Measurements from ENCODE around the gene SLC1A2. TPM values are rescaled to one million over a fixed set of nuclear protein-coding genes. Genes with fewer than 3 reads are reported as not detected.

The SLC1A2 gene
- polyA plus RNA-seq, 4 donors = 0.34 to 2.4 (median 0.49) TPM

DNA sequence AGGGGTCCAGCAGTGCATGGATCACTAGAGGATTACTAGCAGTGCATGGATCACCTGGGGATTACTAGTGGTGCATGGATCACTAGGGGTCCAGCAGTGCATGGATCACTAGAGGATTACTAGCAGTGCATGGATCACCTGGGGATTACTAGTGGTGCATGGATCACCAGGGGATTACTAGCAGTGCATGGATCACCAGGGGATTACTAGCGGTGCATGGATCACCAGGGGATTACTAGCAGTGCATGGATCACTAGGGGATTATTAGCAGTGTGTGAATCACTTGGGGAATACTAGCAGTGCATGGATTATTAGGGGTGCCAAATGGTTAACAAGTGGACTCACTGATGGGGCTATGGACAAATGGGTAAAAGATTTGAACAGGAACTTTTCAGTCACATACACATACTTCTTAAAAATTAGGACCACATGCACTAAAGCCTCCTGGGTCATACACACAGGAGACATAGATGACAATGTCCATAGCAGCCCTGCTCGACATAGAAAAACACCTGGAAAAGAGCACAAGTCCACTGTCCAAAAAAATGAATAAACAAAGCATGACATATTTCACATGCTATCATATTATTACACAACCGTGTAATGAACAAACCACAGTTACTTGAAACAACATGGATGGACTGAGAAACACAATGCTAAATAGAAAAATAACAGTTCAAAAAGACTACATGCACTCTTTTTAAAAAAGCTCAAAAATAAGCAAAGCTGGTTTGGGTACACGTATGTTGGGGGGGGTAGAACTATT, 170.6 kb downstream of the SLC1A2 start:
- DNase-seq (ENCODE audit: low read depth in 4 of 4, low spot score in 3 of 4) = no peak

GRCh38 chr11:35247863-35248262, 171.5 kb downstream of the SLC1A2 start:
- no peak for DNase-seq (ENCODE audit: low read depth in 4 of 4, low spot score in 3 of 4)

- no peak for DNase-seq (ENCODE audit: low read depth in 4 of 4, low spot score in 3 of 4)
These were observed 171.9 kb downstream of the SLC1A2 start for GRCh38 chr11:35247428-35247827.

GRCh38 chr11:35246745-35247144, 172.6 kb downstream of the SLC1A2 start:
- no peak for DNase-seq (ENCODE audit: low read depth in 4 of 4, low spot score in 3 of 4)

DNA sequence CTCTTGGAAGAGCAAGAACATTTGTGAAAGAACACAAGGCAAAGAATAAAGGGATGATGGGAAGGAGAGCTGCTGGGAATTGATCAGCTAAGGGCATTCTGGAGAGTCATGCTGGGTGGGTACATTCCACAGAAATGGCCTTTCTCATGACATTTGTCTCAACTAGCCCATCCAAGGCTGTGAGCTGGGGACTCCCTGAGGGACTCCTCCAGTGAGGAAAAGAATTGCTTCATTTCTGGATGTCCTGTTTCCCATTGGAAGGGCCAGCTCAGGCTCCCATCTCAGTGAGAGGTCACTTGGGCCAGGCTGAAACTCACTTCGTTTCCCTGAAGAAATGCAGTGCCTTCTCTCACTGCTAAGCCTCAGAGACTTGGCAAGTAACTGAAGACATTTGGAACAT, 173.6 kb downstream of the SLC1A2 start:
- no peak for DNase-seq (ENCODE audit: low read depth in 4 of 4, low spot score in 3 of 4)

DNA sequence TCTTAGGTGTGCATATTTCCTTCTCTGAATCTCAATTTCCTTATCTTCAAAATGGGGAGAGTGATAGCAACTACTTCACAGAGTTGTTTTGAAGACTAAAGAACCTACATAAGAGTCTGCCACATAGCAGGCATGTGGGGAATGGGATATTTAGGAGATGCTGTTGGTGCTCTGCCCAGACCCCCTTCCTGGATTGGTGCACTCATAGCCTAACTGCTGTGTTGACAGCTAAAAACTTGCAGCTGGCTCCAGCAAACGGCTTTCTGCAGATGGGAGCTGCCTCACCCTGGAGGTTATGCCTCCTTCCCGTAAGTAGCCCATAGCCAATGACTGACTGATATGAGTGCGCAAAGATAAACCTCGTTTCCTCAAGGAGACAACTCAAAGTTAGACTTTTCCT, 174.3 kb downstream of the SLC1A2 start:
- no peak for DNase-seq (ENCODE audit: low read depth in 4 of 4, low spot score in 3 of 4)

DNA sequence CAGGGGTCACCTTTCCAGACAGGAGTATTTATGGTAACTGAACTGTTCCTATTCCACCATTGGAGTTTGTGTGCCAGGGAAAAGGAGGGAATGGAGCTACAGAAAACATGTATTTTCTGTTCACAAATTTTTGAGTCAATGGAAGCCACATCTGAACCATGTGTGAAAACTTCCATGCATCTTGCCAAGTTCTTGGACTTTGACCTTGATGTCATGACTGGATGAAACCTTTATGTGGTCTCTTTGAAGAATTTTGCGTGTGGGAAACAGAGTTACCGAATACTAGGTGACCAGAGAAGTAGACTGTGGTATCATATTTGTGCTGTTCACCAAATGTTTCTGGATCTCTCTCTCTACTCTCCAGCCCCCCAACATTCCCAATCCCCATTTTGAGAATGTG, 175.6 kb downstream of the SLC1A2 start:
- DNase-seq (ENCODE audit: low read depth in 4 of 4, low spot score in 3 of 4) = no peak

DNA sequence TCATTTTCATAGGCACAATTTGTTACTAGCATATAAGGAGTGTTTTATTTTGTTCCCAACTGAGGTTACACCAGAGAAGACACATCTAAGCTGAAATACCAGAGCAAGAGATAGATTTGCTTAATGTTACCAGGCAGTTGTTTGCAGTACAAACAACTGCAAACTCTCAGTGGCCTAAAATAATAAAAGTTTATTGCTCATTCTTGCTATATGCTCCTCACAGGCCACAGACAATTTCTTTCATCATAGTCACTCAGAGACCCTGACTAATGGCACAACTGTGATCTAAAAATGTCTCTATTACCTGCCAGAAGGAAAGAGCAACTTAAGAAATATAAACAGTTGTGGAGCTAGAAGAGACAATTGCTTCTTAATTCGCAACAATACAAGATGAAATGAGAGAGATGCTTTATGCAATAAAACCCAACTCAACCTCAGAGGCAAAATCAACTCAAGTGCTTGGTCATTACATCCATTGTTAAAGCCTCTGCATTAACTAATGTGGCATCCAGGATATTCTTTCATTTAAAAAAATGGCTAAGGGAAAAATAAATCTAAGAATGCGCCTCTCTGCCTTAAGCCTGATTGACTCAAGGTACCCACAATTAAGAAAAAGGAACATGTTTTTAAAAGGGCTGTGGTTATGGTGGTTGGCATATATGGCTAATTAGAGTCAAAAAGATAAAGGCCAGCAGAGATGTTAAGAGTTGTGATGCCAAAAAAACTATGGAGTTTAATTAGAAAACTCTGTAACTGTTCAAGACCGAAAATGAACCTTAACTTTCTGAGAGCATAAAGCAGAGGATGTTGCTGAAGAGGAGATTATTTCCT, 176.7 kb downstream of the SLC1A2 start:
- DNase-seq (ENCODE audit: low read depth in 4 of 4, low spot score in 3 of 4) = no peak

- DNase-seq (ENCODE audit: low read depth in 4 of 4, low spot score in 3 of 4) = no peak
These were observed 177.8 kb downstream of the SLC1A2 start for GRCh38 chr11:35241531-35241930.

GRCh38 chr11:35241083-35241482, 178.3 kb downstream of the SLC1A2 start:
- no peak for DNase-seq (ENCODE audit: low read depth in 4 of 4, low spot score in 3 of 4)

DNA sequence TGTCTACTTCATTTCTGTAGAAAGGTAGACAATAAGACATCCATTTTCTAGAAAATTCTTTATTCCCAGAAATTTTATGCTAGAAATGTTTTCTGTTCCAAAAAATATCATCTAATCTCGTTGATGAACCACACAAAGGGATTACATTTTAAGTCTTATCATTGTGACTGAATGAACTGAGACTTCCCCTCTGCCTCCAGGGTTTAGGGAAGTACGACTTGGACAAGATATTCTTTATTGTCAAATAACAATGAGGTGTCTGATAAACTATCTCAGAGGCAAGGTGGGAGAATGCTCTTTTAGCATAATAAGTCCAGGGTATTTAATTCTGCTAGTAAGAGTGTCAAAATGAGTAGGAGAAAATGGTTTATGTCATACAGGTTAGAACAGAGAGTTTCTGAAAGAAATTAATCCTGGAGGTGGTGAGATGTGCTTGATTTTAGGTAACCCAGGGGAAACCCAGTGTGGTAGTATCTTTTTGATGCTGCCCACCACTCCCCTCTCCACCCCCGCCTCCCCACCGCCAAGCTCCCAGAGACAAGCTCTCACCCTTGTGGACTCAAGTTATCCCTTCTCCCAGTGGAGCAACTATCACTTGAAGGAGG, 179.8 kb downstream of the SLC1A2 start:
- DNase-seq (ENCODE audit: low read depth in 4 of 4, low spot score in 3 of 4) = no peak

DNA sequence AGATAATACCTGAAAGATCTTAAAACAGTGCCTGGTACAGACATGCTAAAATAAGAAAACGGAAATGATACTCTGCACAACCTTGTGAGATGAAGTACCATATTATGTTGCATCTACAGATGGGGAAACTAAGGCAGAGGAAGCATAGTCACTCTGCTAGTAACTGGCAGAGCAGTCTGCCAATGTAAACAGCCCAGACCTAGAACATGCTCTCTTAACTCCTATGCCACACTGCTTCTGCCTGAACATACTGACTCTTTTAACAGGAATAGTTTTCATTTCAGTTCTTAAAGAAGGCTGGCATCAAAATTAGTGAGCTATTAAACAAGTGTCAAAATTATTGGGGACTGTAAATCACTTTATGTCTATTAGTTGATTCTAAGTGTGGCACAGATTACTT, 180.5 kb downstream of the SLC1A2 start:
- DNase-seq (ENCODE audit: low read depth in 4 of 4, low spot score in 3 of 4) = no peak

GRCh38 chr11:35237860-35238715, 181.3 kb downstream of the SLC1A2 start:
- peak in 2 of 4 donors; percentile 21 to 24 for DNase-seq (ENCODE audit: low read depth in 4 of 4, low spot score in 3 of 4)

- DNase-seq (ENCODE audit: low read depth in 4 of 4, low spot score in 3 of 4) = no peak
These were observed 182.0 kb downstream of the SLC1A2 start for GRCh38 chr11:35237351-35237750.

DNA sequence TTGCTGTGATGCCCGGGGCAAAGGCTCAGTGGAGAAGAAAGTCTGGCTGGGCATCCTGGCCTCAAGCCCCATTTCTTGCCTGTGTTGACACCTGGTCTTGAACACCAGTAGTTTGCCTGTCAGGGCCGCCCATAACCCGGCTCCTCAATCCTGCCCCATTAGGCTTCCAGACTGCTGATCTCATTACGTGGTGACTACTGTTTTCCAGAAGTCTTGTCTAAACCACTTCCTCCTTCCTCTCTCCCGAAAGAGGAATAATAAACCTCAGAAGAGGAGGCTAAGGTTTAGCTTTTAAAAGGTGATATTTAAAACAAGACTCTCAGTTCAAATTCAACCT, 182.7 kb downstream of the SLC1A2 start:
- no peak for DNase-seq (ENCODE audit: low read depth in 4 of 4, low spot score in 3 of 4)

GRCh38 chr11:35235936-35236666, 183.3 kb downstream of the SLC1A2 start:
- DNase-seq (ENCODE audit: low read depth in 4 of 4, low spot score in 3 of 4) = no peak

DNA sequence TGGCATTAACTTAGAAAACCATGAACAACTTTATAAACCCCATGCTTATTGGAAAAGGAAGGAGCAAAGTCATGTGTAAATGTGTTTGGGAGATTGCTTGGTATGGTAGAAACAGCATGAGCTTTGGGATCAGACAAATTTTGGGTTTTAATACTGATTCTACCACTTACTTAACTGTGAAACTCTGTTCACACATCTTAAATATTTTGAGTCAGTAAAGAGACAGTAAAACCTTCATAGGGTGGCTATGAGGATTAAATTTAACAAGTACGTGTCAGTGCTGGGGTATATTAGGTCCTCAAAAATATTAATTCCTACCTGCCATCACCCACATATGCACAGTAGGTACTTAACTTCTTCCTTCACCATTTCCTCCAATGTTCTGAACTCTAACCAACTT, 183.9 kb downstream of the SLC1A2 start:
- DNase-seq (ENCODE audit: low read depth in 4 of 4, low spot score in 3 of 4) = no peak

DNA sequence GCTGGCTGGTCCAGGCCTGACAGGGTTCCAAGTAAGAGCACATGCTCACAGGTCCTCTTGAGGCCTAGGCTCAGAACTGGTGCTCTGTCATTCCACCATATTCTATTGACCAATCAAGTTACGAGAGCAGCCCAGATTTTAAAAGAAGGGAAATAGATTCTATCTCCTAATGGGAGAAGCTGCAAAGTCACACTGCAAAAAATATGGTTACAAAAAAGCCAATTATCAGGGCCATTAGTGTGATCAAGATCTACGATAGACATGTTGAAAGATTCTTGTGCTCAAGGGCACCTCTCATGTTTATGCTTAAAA, 184.2 kb downstream of the SLC1A2 start:
- no peak for DNase-seq (ENCODE audit: low read depth in 4 of 4, low spot score in 3 of 4)

DNA sequence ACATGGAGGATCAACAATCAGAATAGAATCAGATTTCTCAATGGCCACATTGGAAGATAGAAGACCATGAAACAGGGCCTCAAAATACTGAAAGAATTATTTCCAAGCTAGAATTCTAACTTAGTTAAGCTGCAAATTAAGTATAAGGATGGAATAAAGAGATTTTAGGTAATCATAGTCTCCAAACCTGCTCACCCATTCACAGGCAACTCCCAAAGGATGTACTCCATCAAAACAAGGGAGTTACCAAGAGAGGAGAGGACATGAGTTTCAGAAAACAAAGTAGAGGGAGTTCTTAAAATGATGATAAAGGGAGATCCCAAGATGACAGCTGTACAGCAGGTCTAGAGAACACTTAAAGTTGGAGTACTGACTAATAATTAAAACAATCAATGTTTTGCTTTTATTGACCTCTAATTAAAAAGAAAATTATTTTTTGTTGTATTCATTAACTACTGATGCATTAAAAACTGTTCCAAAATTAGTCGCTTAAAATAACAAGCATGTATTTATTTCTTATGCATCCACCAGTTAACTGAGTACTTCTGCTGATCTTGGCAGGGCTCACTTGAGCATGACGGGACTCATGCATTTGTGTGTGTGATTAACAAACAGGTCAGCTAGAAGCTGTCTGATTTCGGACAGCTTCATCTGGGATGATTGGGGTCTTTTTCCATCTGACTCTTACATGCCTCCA, 184.8 kb downstream of the SLC1A2 start:
- no peak for DNase-seq (ENCODE audit: low read depth in 4 of 4, low spot score in 3 of 4)

DNA sequence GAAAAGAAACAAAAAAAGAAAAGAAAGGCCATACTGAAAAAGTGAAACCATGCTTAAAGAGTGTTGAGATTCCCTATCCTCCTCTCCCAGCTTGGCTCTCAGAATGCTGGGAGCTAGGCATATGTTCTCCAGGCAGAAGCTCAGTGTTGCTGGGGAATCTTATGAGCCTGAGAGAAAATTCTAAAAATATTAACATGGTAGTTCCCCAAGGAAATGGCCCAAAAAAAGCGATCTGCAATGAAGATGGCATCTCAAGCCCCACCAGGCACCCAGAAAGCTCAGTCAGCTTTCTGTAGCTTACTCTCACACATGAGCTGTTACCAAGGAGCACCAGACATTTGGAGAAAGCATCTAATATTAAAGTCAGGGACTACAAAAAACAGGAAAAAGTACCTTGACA, 185.8 kb downstream of the SLC1A2 start:
- DNase-seq (ENCODE audit: low read depth in 4 of 4, low spot score in 3 of 4) = no peak
